Right forelimb (tissue), 1 donor: ENCODE results near the gene ATP6V1B1.

Experiments
- DNase-seq: peaks from one replicate; pipeline ENCODE4 v3.0.0-alpha.2; 2018

Gene ATP6V1B1

DNA sequence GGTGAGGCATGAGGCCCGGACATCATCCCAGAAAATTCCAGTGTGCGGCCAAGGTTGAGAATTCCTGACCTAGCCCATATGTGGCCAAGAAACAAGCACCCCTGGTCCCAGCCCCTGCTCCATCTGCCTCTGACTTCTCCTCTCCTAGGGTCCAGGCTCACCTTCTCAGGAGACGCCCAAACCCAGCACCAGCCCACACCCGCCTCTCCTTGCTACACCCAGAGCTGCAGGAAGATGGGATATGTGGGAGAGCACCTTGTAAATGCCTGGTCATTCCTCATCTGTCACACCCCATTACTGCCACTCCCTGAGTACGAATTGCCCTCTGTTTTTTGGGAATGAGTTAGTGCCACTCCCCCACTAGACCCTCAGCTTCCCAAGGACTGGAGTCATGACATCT, 7.3 kb upstream of the ATP6V1B1 start:
- DNase-seq: peak; percentile 40

DNA sequence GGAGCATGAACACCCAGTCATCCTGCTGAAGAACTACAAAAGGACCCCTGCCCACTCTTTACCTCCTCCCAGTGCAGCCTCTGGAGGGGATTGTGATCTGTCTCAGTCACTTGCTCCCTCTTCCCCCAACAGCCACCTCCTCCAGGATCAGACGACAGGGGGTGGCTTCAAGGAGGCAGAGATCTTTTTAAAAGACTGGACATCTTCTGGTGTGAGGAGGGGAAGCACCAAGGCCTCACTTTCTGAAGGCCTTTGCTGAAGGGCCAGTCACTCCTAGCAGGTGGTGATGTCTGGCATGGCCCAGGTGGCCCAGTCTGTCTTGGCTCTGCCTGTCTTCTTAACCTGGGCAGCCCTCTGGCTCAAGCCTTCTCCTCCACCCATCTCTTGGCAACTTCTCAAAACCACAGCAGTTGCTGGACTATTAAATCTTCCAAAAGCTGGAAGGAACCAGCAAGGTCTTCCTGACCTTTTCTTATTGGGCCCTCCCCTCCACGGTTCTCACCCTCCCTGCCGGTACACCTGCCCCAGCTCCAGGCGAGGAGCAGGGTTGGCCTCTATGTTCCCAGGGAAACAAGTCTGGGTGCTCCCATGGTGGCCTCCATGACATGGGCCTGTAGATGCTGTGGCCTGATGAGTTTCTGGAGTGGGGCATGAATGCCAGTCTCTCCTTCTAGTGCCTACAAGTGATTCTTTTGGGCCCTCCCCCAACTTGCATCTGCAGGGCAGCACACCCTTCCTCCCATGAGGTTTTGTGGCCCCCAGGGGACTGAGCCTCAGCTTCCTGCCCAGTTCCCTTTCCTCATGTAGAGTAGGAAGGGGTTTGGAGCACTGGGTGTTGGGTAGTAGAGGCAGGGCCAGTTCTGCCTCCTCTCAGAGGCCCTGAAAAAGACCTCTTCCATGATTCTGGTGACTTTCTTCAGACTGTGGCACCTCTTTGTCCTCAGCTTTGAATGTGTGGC, 5.0 kb upstream of the ATP6V1B1 start:
- no peak for DNase-seq

DNA sequence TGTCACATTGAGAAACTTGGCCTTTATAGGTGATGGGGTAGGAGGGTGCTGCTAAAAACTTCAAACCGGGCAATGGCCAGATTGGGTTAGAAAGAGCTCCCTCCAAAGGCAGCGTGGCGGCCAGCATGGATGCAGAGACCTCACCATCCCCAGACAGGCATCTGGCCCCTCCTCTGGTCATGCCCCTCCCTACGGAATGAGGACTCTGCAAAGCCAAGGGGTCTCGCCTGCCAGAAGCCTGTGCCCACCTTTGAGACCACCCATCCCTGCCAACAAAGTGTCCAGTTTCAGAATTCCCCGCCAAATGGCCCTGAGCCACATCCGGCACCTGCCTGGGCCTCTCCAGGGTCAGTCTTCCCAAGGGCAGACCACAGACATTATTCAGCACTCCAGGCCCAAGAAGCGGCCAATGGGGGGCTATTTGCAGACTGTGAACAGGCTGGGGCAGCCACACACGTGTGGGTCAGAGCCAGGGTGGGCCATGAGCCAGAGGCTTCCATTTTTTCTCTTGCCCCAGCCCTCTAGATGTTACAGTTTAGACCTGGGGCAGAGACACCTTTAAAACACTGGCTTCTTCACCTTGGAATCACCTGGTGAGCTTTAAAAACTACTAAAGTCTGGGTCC, 4.2 kb upstream of the ATP6V1B1 start:
- no peak for DNase-seq

DNA sequence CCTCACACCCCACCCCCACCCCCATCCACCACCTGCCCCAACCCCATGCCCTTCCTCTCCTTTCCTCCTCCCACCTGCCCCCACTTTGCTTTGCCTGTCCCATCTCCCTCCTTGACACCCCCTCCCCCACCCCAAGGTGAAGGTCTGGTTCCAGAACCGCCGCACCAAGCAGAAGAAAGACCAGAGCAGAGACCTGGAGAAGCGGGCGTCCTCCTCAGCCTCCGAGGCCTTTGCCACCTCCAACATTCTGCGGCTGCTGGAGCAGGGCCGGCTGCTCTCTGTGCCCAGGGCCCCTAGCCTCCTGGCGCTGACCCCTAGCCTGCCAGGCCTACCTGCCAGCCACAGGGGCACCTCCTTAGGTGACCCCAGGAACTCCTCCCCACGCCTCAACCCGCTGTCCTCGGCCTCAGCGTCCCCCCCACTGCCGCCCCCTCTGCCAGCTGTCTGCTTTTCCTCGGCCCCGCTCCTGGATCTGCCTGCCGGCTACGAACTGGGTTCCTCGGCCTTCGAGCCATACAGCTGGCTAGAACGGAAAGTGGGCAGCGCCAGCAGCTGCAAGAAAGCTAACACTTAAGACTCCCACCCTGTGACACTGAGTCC, 3.0 kb upstream of the ATP6V1B1 start:
- DNase-seq: no peak

DNA sequence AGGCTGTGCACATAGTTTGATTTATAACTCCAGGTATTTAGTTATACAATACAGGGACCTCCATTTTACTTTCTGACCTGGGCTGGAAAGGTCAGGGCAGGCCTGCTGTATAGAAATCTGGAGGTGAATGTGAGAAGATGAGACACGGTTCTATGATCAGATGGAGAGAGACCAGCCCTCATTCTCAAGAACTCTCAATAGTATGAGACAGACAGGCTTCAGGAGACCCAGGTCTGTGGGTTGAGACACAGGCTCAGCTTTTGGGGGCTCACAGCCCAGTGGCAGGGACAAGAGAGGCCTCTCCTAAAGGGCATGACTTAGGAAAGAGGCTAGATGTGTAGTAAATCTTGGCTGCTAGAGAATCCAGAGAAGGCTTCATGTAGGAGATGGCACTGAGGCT, 719 bp upstream of the ATP6V1B1 start:
- DNase-seq: no peak

DNA sequence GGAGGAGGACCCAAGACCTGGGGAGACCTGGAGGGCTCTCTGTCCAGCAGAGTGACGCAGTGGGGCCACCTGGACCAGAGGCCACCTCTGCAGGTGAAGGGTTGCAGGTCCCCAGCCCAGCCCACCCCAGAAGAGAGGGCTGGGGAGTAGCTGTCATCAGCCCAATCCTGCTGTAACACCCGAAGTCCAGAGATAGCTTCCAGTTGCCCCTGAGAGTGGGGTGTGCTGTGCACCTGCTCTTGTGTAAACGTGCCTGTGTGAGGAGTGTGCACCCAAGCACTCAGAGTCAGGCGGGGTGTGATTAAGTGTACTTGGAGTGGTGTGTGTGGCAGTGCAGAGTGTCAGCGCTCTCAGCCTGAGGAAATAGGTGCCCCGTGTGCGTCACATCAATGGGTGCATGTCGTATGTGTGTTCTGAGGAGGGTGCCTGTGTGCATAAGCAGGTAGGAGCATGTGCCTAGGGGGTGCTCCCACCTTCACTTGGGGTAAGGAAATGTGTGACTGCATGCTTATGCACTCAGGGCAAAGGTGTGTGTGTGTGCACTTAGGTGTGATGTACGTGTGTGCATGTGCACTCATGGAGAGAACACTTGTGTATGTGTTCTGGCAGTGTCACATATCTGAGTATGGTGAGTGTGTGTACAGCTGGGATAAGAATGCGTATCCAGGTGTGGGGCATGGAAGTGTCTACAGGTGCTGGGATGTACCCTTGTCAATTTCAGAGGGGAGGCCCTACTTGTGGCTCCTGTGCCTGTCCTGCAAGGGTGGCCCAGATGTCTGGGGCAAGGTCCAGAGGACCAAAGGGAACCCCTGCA, 672 bp downstream of the ATP6V1B1 start:
- DNase-seq: no peak

DNA sequence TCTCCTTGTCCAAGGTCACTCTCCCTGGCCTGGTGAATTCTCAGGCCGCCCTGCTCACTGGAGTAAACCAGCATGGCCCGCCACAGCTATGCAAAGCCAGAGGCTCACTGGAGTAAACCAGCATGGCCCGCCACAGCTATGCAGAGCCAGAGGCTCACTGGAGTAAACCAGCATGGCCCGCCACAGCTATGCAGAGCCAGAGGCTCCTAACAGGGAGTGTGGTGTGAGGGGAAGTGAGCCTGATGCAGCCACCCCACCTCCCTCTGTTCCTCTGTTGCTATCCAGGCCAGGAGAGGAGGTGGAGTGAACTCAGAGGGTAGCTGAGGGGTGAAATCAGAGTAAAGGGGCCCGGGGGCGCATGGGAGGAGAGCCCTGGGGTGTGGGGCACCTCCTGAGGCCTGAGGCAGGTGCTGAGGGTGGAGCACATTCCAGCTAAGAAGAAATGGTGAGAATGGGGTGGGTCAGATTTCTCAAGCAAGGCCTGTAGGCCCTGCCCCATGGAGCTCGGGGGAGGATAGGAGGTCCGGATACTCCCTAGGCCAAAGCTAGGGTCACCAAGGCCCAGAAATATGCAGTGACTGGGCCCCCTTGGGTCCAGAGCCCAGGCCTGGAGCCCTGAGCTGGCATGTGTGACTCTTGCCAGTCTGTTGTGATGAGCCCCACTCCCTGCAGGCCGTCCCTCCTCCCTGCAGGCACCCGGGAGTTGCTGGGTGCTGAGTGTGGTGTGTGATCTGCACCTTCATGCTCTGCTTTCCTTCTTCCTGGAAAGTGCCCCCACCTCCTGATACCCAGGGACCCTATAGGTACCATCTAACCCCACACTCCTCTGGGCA, 1.5 kb downstream of the ATP6V1B1 start:
- DNase-seq: no peak

DNA sequence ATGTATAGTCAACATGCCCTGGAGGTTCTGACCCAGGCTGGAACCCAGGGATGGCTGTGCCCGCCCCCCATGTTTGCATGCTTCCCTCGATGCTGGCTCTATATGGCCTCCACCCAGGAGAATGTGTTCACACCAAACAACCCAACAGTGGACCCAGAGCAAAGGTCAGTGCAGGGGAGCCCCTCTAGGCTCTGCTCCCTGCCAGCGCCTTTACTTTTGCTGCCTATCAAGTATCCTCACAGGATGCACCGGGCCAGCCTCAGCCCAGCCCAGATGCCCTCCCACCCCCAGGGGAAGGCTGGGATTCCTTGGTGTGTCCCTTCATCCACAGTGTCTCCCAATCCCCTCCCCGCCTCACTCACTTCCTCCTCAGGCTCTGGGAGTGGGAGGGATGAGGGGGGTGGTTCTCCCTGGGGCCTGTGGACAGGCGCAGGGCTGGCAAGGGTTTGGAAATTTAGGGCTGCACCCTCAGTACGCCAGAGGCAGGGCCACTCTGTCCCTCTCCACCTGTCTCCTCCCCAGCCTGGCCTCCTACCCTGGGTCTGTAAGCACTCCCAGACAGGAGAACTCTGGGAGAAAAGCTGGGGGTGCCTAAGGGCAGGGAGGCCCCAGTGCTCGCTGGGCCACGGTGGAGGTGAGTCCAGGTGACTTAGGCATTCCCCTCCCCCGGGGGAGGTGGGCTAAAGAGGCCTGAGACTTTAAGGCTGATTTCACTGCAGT, 2.3 kb downstream of the ATP6V1B1 start:
- DNase-seq: no peak

DNA sequence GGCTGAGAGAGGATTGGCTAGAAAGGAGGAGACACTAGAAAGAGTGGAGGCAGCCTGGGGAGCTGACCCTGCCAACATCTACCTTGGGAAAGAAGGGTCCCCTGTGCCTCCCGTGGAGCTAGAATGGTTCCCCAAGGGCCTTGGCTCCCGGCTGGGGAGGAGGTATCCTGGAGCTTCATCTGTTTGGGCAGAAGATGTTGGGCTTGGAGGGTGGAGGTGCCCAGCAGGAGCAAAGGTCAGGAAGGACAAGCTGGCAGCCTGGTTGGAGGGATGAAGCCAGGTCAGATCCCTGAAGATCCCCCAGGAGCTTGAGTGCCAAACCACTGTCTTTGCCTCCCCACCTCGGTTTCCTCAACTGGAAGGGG, 2.9 kb downstream of the ATP6V1B1 start:
- DNase-seq: no peak

DNA sequence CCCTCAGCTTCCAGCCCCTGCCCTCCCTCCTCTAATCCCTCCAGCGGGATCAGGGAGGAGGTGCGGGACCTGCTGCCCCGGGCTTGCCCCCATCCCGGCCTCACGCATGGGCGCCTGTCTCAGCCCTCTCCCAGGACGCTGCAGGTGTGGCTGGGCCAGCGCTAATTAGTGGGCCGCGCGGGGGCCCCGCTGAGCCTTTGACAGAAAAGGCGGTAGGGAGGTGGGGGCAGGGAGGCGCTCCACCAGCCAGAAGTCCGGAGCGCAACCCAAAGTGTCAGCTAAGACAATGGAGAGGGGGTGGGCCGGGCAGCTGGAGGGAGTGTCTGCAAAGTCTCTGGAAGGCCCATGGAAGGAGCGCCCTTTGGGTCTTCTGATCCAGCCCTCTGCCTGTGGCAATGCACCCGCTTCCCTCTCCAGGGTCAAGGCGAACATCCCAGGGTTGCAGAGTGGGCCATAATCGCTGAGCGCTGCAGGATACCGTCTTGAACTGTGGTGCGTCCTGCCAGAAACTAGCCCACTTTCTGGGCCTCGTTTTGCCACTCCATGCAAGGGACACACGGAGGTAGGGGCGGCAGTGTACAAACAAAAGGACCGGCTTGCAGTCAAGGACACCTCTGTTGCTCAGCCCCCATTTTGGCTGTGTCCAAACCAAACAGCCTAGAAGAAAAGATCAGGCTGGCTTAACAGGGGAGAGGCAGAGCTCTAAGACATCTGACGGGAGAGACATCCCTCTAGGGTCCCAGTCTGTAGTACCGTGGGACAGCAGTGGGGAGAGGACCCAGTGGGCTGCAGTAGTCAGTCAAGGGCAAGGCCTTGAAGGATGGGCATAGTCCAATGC, 3.5 kb downstream of the ATP6V1B1 start:
- no peak for DNase-seq

DNA sequence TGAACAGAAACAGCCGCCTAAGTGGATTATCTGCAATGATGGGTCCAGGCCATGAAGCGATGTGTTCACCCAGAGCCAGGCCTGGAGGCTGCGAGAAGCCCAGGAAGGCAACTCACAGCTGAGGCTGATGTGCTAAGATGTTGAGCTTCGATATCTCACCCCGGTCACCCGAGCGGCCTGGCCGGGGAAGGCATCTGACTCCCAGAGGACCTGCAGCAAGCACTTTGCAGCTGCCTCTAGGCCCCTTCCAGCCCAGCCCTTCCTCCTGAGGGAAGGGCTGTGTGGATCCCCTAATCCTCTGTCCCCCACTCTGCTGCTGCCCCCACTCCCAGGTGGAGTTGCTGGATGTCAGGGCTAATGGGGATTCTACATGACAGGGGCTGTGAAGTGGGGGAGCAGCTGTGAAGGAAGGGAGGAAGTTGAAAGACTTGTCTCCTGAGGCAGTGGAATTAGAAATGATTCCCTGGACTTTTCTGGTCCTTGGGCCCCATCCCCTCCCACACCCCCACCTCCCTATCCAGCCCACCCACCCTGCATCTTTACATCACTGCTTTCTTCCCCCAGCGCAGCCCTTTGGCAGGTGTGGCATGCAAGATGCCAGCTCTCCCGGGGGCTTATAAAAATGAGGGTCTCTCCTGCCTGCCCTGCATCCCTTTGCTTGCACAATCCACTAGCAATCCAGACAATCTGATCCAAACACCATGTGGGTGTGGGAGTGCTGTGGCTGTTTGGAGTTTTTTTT, 4.3 kb downstream of the ATP6V1B1 start:
- DNase-seq: no peak

DNA sequence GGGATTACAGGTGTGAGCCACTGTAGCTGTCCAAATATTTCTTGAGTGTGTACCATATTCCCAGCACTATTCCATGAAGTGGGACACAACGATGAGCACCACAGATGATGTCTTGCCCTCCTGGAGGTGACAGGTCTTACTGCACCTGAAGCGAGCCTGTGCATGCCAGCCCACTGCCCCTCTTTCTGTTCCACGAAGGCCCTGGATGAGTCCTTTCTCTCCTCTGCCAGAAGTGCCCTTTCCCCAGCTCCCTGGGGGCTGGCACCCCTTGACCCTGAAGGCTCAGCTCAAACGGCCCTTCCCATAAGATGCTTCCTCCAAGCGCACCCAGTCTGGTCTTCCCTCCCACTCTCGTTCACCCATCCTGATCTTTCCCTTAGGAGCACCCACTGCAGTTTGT, 5.5 kb downstream of the ATP6V1B1 start:
- DNase-seq: no peak

DNA sequence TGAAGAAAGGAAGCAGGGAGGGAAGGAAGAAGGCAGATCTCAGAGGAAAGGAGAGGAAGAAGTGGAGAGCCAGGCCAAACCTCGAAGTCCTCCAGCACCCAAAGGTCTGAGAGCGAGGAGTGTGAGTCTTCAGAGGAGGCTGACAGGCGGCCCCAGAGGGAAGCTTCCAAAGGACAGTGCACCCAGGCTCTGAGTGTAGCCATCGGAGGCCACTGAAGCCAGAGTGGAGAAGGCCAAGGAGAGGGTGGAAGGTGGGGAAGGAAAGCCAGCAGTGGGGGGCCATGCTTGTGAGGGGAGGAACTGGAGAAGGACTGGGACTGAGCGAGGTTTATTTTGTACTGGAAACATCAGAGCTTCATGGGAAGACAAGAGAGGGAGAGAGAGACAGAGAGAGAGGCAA, 6.0 kb downstream of the ATP6V1B1 start:
- no peak for DNase-seq

DNA sequence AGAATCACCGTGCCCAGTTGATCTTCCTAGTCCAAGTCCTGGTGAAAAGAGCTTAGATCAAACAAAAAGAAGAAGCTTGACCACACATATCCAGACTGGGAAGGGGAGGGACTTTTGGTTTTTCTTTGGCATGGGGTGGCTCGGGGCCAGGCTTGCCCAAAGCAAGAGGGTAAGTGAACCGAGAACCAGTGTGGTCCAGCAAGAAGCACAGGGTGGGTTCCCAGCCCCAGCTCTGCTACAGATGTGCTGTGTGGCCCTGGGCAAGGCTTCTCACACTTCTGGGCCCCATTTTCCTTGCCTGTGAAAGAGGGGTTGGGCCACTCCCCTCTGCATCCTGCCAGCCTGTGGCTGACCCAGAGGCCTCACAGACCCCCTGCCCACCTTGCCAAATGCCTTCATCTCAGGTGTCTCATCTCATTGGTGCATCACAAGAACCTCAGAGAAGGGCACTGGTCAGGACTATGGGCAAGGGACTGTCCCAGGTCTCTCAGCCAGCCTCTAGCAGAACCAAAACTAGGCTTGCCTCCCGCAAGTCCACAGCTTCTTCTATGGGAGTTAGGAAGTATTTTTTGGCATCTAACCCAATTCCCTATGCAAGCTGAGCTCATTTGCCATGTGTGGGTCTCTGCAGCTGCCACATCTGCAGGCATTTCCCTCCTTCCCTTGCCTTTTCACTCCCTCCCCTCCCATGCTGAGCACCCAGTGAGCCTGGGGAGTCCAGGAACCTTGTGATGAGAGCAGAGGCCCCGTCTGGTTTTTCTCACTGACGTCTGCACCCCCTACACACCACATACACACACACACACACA, 6.9 kb downstream of the ATP6V1B1 start:
- DNase-seq: peak; percentile 42

DNA sequence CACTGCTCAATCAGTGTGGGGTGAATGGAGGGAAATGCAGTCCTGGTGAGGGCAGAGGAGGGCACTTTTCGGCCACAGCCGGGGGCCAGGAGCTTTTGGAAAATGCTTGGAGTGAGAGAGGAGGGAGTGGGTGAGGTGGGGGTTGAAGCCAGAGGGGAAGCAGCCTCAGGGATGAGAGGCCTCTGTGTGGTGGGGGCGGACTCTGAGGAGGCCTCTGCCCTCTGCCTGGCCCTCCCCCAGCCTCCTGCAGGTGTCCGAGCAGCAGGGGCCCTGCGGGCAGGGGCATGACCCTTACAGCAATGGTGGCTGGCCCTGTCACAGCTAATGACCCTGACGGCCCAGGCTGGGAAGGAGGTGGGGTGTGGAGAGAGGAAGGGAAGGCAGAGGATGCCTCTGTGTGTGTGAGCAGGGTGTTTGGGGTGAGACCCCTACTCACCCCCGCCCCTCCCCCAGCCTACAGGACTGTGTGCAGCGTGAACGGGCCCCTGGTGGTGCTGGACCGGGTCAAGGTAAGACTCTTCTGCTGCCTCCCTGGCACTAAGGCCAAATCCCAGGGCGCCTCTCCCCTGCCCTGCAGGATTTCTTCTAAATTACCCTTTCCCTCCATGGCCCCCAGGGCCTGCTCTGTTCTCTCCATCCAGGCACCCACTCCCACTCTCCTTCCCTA, 7.6 kb downstream of the ATP6V1B1 start:
- DNase-seq: peak; percentile 37

DNA sequence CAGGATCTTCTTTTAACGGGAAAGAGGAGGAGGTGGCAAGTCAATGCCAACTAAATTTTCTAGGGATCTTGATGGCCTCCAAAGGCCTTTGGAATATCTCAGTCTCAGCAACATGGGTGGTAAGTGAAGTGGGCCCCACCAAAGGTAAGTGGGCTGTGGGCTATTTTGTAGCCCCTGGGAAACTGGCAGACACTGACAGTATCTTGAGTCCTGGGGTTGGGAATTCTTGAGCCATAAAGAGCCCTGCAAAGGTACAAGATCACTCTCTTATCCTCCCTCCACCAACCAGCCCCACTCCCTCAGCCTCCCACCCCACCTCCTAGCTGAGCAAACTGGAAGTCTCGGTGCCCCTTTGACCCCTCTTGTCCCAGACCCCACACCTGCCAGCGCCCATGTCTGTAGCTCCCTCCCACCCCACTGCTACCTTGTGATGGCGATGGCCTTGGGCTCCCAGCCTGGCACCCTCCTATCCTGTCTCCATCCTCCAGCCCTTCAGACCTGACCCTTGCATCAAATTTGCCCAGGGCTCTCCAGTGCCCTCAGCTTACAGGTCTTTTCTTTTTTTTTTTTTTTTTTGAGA, 8.5 kb downstream of the ATP6V1B1 start:
- no peak for DNase-seq

DNA sequence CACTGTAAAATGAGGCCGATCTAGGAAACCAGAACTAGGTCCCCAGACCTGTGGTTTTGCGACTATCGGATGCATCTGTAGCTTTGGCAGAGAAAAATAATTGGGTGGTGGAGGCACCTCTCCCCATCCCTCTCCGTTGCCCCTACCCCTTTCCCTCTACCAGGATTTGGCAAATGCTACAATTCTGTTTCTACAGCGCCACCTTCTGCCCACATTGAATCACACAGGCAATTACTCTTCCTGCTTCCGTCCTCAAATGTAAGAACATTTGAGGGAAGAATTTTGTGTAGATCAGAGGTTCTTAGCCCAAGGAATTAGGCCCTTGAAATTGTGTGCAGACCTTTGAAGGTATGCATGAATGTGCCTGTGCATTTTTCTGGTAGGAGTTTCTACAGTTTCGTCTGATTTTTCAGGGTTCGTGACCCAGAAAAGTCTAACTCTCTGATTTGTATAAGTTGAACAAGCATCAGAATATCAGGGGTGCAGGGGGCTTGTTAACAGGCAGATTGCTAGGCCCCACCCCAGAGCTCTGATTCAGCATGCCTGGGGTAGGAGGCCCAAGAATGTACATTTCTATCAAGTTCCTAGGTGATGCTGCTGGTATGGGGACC, 11.2 kb downstream of the ATP6V1B1 start:
- peak; percentile 69 for DNase-seq
